Measurements from ENCODE around the gene CLP1. TPM values are rescaled to one million over a fixed set of nuclear protein-coding genes. Genes with fewer than 3 reads are reported as not detected.

Gene CLP1
- total and polyA plus RNA-seq, 4 donors, result 5.9 to 12.3 (median 8.3) TPM

DNA sequence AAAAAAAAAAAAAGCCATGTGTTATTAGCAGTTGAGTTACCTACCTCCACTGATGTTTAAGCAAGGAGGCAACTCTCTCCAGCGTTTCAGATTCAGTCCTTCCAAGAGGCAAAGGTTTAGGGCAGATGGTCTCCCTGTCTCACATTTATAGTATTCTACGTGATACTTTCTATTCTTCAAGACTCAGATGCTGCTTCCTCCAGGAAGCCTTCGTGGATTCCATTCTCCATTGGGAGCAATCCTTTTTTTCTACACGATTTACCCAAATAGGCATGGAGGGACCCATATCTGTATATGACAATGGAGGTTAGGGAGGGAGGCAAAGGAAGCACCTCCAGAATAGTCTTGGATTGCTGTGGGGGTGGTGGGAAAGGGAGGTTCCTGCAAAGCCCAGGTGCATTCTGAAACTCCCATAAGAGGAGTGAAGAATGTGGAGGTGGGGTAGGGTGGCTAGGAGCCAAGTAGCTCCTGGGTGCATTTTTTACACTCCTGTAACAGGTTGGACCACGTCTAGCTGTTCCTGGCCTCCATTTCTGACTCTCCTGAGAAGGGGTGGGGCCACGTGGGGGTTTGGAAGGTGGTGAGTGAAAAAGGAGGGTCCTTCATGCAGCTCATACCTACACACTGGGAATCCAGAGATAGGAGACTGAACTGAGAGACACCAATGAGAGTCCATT is 24.0 kb upstream of the CLP1 start:
- 91% methylated on average over 6 of the region's 6 CpGs for WGBS
- H3K36me3 ChIP-seq (ENCODE audit: control insufficient read depth in 4 of 4, insufficient read depth in 3 of 4, low read depth in 1 of 4, low read length in 3 of 4), result peaks cover 0 to 6% (median 3%) of the 10 kb centered on the region in 4 donors

DNA sequence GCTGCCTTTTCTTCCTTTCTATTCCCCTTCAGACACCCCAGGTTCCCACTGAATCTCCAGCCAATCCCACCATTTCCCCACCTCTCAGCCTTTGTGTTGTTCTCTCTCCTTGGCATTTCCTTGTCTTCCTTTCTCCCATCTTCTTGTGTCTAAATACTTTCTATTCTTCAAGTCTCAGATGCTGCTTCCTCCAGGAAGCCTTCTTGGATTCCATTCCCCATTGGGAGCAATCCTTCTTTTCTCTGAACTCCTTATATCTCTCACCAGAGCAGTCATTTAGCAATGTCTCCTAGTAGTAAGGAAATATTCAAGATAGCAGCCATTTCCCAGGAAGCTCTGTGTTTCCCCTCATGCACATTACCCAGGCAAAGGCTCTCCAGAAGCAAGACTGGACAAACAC is 23.3 kb upstream of the CLP1 start:
- Histone ChIP-seq H3K9me3 (ENCODE audit: control insufficient read depth in 4 of 4, low read length in 3 of 4) (no peaks in the 10 kb centered on the region), H3K27ac (ENCODE audit: low read depth in 1 of 2, low read length in 2 of 2) (no peak overlapping the region), H3K4me3 (ENCODE audit: low read depth in 1 of 3, low read length in 3 of 3) (no peak overlapping the region), H3K27me3 (ENCODE audit: control insufficient read depth in 4 of 4, insufficient read depth in 4 of 4, low read length in 3 of 4) (no peaks in the 10 kb centered on the region), H3K4me1 (ENCODE audit: control insufficient read depth in 4 of 4, insufficient read depth in 4 of 4, low read length in 3 of 4) (peaks cover 3 to 18% (median 6%) of the 10 kb centered on the region in 4 donors), H3K9ac (ENCODE audit: low read depth in 1 of 2, low read length in 2 of 2) (no peak overlapping the region), H3K36me3 (ENCODE audit: control insufficient read depth in 4 of 4, insufficient read depth in 3 of 4, low read depth in 1 of 4, low read length in 3 of 4) (peaks cover 0 to 3% (median 1%) of the 10 kb centered on the region in 4 donors)
- TF ChIP-seq RXRA (IDR thresholded peaks at IDR 0.05) (no peak), RAD21 (IDR thresholded peaks at IDR 0.05) (no peak), TAF1 (conservative IDR thresholded peaks at IDR 0.05) (no peak), HNF4G (IDR thresholded peaks at IDR 0.05) (no peak), YY1 (IDR thresholded peaks at IDR 0.05) (no peak), FOXA1 (IDR thresholded peaks at IDR 0.05) (no peak), HNF4A (conservative IDR thresholded peaks at IDR 0.05) (no peak), FOXA2 (IDR thresholded peaks at IDR 0.05) (no peak), GABPA (IDR thresholded peaks at IDR 0.05 in 1 of 2, conservative IDR thresholded peaks at IDR 0.05 in 1 of 2) (no peak), EGR1 (IDR thresholded peaks at IDR 0.05; ENCODE audit: low read depth in 2 of 2) (no peak), NR2F2 (IDR thresholded peaks at IDR 0.05) (no peak), SP1 (IDR thresholded peaks at IDR 0.05) (no peak), JUND (IDR thresholded peaks at IDR 0.05) (no peak)
- TF ChIP-seq, protein P1, sequence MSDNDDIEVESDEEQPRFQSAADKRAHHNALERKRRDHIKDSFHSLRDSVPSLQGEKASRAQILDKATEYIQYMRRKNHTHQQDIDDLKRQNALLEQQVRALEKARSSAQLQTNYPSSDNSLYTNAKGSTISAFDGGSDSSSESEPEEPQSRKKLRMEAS (IDR thresholded peaks at IDR 0.05), result no peak
- TF ChIP-seq, protein P2, sequence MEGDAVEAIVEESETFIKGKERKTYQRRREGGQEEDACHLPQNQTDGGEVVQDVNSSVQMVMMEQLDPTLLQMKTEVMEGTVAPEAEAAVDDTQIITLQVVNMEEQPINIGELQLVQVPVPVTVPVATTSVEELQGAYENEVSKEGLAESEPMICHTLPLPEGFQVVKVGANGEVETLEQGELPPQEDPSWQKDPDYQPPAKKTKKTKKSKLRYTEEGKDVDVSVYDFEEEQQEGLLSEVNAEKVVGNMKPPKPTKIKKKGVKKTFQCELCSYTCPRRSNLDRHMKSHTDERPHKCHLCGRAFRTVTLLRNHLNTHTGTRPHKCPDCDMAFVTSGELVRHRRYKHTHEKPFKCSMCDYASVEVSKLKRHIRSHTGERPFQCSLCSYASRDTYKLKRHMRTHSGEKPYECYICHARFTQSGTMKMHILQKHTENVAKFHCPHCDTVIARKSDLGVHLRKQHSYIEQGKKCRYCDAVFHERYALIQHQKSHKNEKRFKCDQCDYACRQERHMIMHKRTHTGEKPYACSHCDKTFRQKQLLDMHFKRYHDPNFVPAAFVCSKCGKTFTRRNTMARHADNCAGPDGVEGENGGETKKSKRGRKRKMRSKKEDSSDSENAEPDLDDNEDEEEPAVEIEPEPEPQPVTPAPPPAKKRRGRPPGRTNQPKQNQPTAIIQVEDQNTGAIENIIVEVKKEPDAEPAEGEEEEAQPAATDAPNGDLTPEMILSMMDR (IDR thresholded peaks at IDR 0.05; ENCODE audit: low read depth, low read length, missing input control), result no peak
- TF ChIP-seq, protein P3, sequence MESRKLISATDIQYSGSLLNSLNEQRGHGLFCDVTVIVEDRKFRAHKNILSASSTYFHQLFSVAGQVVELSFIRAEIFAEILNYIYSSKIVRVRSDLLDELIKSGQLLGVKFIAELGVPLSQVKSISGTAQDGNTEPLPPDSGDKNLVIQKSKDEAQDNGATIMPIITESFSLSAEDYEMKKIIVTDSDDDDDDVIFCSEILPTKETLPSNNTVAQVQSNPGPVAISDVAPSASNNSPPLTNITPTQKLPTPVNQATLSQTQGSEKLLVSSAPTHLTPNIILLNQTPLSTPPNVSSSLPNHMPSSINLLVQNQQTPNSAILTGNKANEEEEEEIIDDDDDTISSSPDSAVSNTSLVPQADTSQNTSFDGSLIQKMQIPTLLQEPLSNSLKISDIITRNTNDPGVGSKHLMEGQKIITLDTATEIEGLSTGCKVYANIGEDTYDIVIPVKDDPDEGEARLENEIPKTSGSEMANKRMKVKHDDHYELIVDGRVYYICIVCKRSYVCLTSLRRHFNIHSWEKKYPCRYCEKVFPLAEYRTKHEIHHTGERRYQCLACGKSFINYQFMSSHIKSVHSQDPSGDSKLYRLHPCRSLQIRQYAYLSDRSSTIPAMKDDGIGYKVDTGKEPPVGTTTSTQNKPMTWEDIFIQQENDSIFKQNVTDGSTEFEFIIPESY (IDR thresholded peaks at IDR 0.05), result no peak
- TF ChIP-seq, protein P4, sequence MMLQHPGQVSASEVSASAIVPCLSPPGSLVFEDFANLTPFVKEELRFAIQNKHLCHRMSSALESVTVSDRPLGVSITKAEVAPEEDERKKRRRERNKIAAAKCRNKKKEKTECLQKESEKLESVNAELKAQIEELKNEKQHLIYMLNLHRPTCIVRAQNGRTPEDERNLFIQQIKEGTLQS (IDR thresholded peaks at IDR 0.05), result no peak
- DNase-seq (ENCODE audit: low spot score), result no peak

More for the DNA sequence above, 24.0 kb upstream of the CLP1 start:
- peaks cover 0 to 11% (median 3%) of the 10 kb centered on the region in 4 donors for H3K4me1 ChIP-seq (ENCODE audit: control insufficient read depth in 4 of 4, insufficient read depth in 4 of 4, low read length in 3 of 4)
- H3K4me3 ChIP-seq (ENCODE audit: low read depth in 1 of 3, low read length in 3 of 3), result no peak overlapping the region
- no peaks in the 10 kb centered on the region for H3K27me3 ChIP-seq (ENCODE audit: control insufficient read depth in 4 of 4, insufficient read depth in 4 of 4, low read length in 3 of 4)
- no peak for DNase-seq (ENCODE audit: low spot score)
- no peak overlapping the region for H3K27ac ChIP-seq (ENCODE audit: low read depth in 1 of 2, low read length in 2 of 2)
- no peak overlapping the region for H3K9ac ChIP-seq (ENCODE audit: low read depth in 1 of 2, low read length in 2 of 2)
- TF ChIP-seq FOXA1 (IDR thresholded peaks at IDR 0.05) (no peak), HNF4G (IDR thresholded peaks at IDR 0.05) (no peak), YY1 (IDR thresholded peaks at IDR 0.05) (no peak), NR2F2 (IDR thresholded peaks at IDR 0.05) (no peak)
- no peaks in the 10 kb centered on the region for H3K9me3 ChIP-seq (ENCODE audit: control insufficient read depth in 4 of 4, low read length in 3 of 4)

All from liver (tissue), 9 donors.